ENCODE data around the gene C11orf68. TPM values are rescaled to one million over a fixed set of nuclear protein-coding genes. Genes with fewer than 3 reads are reported as not detected.

C11orf68 gene
- total and polyA plus RNA-seq, 2 of the 8 experiments (the other 6 are each of a cell fraction or from before 2014, with no cell fraction given): 24.0 to 51.2 TPM

- H2AK5ac ChIP-seq (ENCODE audit: low read depth, low read length): no peak overlapping the region
- DNase-seq (ENCODE audit: low read depth in 1 of 2, low spot score in 2 of 2): no peak
- no peak overlapping the region for H3K27ac ChIP-seq (ENCODE audit: low read depth, low read length)
- 85% methylated on average over 4 of the region's 4 CpGs; no CpG with 5 or more reads in 1 of the 2 experiments for WGBS, 2 experiments (ENCODE audit: extremely low coverage in 1 of 2, insufficient coverage in 1 of 2, insufficient read length in 1 of 2, insufficient replicate concordance in 2 of 2, low coverage in 1 of 2, low lambda C conversion rate in 2 of 2, missing lambda C conversion rate in 1 of 2)
- H3K9me3 ChIP-seq (ENCODE audit: insufficient read depth in 2 of 2, low read depth in 1 of 2, low read length in 1 of 2): no peaks in the 10 kb centered on the region
- ChIA-PET POLR2A (ENCODE audit: partially characterized antibody) (interaction anchor here (1.0 to 1.8 kb wide), 6 partner anchors 15 to 792 kb away, joined by 3 to 6 read pairs (median 3); partner anchors contain the start of gene MUS81), CTCF (ENCODE audit: partially characterized antibody) (interaction anchor here (2.1 to 11.7 kb wide), 3 partner anchors 11 to 133 kb away, joined by 6 to 212 read pairs (median 14); partner anchors contain the start of genes CCDC85B, FIBP and FOSL1)
- H4K5ac ChIP-seq (ENCODE audit: insufficient read length, low read depth, low read length): no peak overlapping the region
- no peak overlapping the region for H3K56ac ChIP-seq (replicated peaks; ENCODE audit: insufficient read length, low read depth, low read length)
- H3K27me3 ChIP-seq (replicated peaks in 1 of 4; ENCODE audit: control insufficient read depth in 3 of 4, extremely low read depth in 1 of 4, insufficient read depth in 3 of 4, low read length in 3 of 4): peaks cover 0 to 11% (median 2%) of the 10 kb centered on the region in 4 experiments; a peak in 4 of 7 replicates
- no peak for TF ChIP-seq HDAC6 (IDR thresholded peaks at IDR 0.05; ENCODE audit: low read depth, low read length)
- no peak for TF ChIP-seq TAF1 (IDR thresholded peaks at IDR 0.05; ENCODE audit: low read depth, low read length)
- TF ChIP-seq RFX5 (IDR thresholded peaks at IDR 0.05; ENCODE audit: borderline replicate concordance, low read depth, low read length): no peak
- no peak for TF ChIP-seq BACH1 (IDR thresholded peaks at IDR 0.05; ENCODE audit: low read length)
- no peak for TF ChIP-seq HDAC2 (IDR thresholded peaks at IDR 0.05; ENCODE audit: borderline replicate concordance in 1 of 2, low read depth in 2 of 2, low read length in 2 of 2)
- no peak for TF ChIP-seq YY1 (IDR thresholded peaks at IDR 0.05; ENCODE audit: low read depth, low read length)
- TF ChIP-seq EP300 (IDR thresholded peaks at IDR 0.05; ENCODE audit: borderline replicate concordance in 1 of 2, low read depth in 2 of 2, low read length in 2 of 2): no peak
- no peak for TF ChIP-seq SIX5 (IDR thresholded peaks at IDR 0.05; ENCODE audit: low read depth, low read length)
- TF ChIP-seq GABPA (IDR thresholded peaks at IDR 0.05; ENCODE audit: borderline replicate concordance, insufficient read depth, low read length): no peak
- TF ChIP-seq NANOG (IDR thresholded peaks at IDR 0.05; ENCODE audit: insufficient read depth, low read depth, low read length, poor library complexity, severe bottlenecking): no peak
- H3K79me2 ChIP-seq (ENCODE audit: control insufficient read depth in 1 of 2, insufficient read depth in 2 of 2, low read length in 2 of 2): peaks cover 0 to under 1% of the 10 kb centered on the region in 2 experiments; a peak in 1 of 4 replicates
- H4K20me1 ChIP-seq (replicated peaks in 1 of 2; ENCODE audit: control insufficient read depth in 1 of 2, insufficient read depth in 2 of 2, low read length in 2 of 2): peaks cover 0 to 4% of the 10 kb centered on the region in 2 experiments
- no peak overlapping the region for H3K4ac ChIP-seq (replicated peaks; ENCODE audit: insufficient read length, low read depth, low read length)
- no peak overlapping the region for H3K23ac ChIP-seq (ENCODE audit: insufficient read length)
- no peak overlapping the region for H3K4me3 ChIP-seq (ENCODE audit: extremely low read depth in 1 of 4, insufficient read depth in 2 of 4, low read depth in 3 of 4, low read length in 4 of 4)
- H4K8ac ChIP-seq (ENCODE audit: extremely low read depth, insufficient read depth, low read length): no peak overlapping the region
- no peak for FAIRE-seq
- no peak overlapping the region for H3K18ac ChIP-seq (ENCODE audit: extremely low read depth, low read length)
- H2BK5ac ChIP-seq (ENCODE audit: low read depth, low read length): no peak overlapping the region
- no peak overlapping the region for H2BK120ac ChIP-seq (replicated peaks; ENCODE audit: low read depth, low read length)
- H2AFZ ChIP-seq (ENCODE audit: low read length): no peak overlapping the region
- no peak overlapping the region for H3K14ac ChIP-seq (ENCODE audit: insufficient read length)
- no peak overlapping the region for H2BK20ac ChIP-seq (ENCODE audit: low read length)
- no peaks in the 10 kb centered on the region for H3K36me3 ChIP-seq (ENCODE audit: control insufficient read depth in 2 of 4, insufficient read depth in 4 of 4, low read length in 3 of 4)
- no peak overlapping the region for H3K9ac ChIP-seq (replicated peaks in 1 of 4; ENCODE audit: extremely low read depth in 1 of 4, low read depth in 3 of 4, low read length in 3 of 4)
- no peak overlapping the region for H4K91ac ChIP-seq (replicated peaks; ENCODE audit: insufficient read length, low read length)
- peaks cover 2 to 12% (median 5%) of the 10 kb centered on the region in 4 experiments; a peak in 5 of 7 replicates for H3K4me1 ChIP-seq (replicated peaks in 1 of 4; ENCODE audit: control insufficient read depth in 3 of 4, insufficient read depth in 4 of 4, low read length in 3 of 4)
- no peak overlapping the region for H3K4me2 ChIP-seq (ENCODE audit: insufficient read depth in 1 of 2, low read depth in 2 of 2, low read length in 2 of 2)
- H3K79me1 ChIP-seq (ENCODE audit: low read depth, low read length): no peaks in the 10 kb centered on the region; the same call in 1 of the 2 replicates
- peak overlapping the region; percentile 39 for H2BK12ac ChIP-seq (ENCODE audit: low read depth, low read length)
- H3K23me2 ChIP-seq (ENCODE audit: low read depth, low read length): no peaks in the 10 kb centered on the region
- H2BK15ac ChIP-seq (ENCODE audit: low read length): no peak overlapping the region
Measured at GRCh38 chr11:65912845-65913244, 6.0 kb downstream of the C11orf68 start.
